ENCODE measurements around the gene SLC26A6. TPM values are rescaled to one million over a fixed set of nuclear protein-coding genes. Genes with fewer than 3 reads are reported as not detected.

The SLC26A6 gene
- total RNA-seq, 1 experiment from 2014 or later = 36.3 TPM

DNA sequence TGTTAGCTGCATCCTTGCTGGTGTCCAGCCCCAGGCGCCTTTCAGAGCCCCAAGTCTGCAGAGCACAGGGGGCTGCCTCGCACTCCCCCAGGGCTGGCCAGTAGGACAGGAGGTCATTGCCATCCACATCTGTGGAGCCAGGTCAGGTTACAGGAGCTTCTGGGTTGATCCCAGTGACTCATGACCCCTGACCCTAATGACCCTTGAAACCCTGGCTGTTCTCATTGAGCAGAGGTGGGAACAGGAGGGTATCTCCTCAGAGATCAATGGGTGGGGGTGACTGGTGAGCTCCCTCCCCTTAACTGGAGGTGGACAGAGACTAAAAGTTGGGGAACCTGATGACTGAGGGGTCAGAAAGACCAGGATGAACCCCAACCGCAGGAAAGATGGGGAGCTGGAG is 6.1 kb upstream of the SLC26A6 start:
- ChIA-PET CTCF (no interaction called here), POLR2A (no interaction called here)
- ATAC-seq (no peak), DNase-seq (ENCODE audit: low read depth, low spot score) (no peak)
- Histone ChIP-seq H3K9me3 (ENCODE audit: control insufficient read depth, insufficient read depth, low read depth, low read length) (no peaks in the 10 kb centered on the region), H3K4me3 (ENCODE audit: low read depth in 2 of 2, low read length in 2 of 2) (no peak overlapping the region), H3K36me3 (ENCODE audit: control insufficient read depth, insufficient read depth, low read length) (no peaks in the 10 kb centered on the region), H3K27ac (ENCODE audit: low read length) (no peak overlapping the region), H3K4me1 (ENCODE audit: control insufficient read depth, insufficient read depth, low read length) (peaks cover 8% of the 10 kb centered on the region), H3K27me3 (ENCODE audit: control insufficient read depth, insufficient read depth, low read length) (no peaks in the 10 kb centered on the region)
- no TSS peak for BruUV-seq (replicated peaks)
- intact Hi-C loops (cut with micrococcal nuclease; ENCODE audit: unreplicated experiment) (no loop called here), in situ Hi-C loops (cut with HindIII; ENCODE audit: low pct_unique_long_range_greater_than_20kb, low sequenced_read_pairs) (no loop called here)
- TF ChIP-seq, protein P1, sequence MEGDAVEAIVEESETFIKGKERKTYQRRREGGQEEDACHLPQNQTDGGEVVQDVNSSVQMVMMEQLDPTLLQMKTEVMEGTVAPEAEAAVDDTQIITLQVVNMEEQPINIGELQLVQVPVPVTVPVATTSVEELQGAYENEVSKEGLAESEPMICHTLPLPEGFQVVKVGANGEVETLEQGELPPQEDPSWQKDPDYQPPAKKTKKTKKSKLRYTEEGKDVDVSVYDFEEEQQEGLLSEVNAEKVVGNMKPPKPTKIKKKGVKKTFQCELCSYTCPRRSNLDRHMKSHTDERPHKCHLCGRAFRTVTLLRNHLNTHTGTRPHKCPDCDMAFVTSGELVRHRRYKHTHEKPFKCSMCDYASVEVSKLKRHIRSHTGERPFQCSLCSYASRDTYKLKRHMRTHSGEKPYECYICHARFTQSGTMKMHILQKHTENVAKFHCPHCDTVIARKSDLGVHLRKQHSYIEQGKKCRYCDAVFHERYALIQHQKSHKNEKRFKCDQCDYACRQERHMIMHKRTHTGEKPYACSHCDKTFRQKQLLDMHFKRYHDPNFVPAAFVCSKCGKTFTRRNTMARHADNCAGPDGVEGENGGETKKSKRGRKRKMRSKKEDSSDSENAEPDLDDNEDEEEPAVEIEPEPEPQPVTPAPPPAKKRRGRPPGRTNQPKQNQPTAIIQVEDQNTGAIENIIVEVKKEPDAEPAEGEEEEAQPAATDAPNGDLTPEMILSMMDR (IDR thresholded peaks at IDR 0.05) = no peak
- TF ChIP-seq REST (IDR thresholded peaks at IDR 0.05; ENCODE audit: insufficient read depth in 1 of 2, low read depth in 2 of 2, low read length in 1 of 2) (no peak), POLR2AphosphoS5 (IDR thresholded peaks at IDR 0.05; ENCODE audit: low read depth, low read length) (no peak), SIN3A (IDR thresholded peaks at IDR 0.05; ENCODE audit: borderline replicate concordance, insufficient read depth, low read depth, low read length) (no peak), TCF7L2 (IDR thresholded peaks at IDR 0.05; ENCODE audit: low read depth, low read length) (no peak)

DNA sequence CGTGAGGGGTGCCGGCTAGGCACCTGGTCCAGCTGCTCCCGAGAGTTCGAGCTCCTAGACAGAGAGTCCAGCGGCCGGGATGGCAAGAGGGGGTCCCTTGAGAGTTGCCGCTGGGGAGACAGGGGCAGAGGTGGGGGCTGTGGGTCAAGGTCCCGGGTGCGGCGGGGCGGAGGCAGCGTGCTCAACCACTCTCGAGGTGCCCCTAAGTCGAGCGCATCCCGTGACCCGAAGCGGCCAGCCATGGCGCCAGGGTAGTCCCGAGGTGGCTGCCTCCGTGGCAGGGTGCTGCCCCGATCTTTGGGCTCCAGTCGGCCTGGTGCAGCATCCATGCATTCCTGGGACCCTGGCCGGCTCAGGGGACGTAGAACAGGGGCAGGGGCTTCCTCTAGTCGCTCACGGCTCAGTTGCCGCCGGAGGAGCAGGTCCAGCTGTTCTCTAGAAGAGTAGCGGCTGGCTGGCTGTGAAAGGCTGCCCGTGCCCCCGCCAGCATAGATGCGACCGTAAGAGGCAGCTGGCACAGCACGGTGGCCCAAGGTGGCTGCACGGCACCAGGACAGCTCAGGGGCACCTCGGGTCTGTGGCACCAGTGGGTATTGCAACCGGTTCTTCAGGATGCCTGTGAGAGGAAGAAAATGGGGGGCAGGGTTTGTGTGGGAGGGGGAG is 4.8 kb upstream of the SLC26A6 start:
- Histone ChIP-seq H3K4me1 (ENCODE audit: control insufficient read depth, insufficient read depth, low read length) (peaks cover 12% of the 10 kb centered on the region), H3K27me3 (ENCODE audit: control insufficient read depth, insufficient read depth, low read length) (no peaks in the 10 kb centered on the region), H3K9me3 (ENCODE audit: control insufficient read depth, insufficient read depth, low read depth, low read length) (no peaks in the 10 kb centered on the region), H3K27ac (ENCODE audit: low read length) (no peak overlapping the region), H3K36me3 (ENCODE audit: control insufficient read depth, insufficient read depth, low read length) (no peaks in the 10 kb centered on the region), H3K4me3 (ENCODE audit: low read depth in 2 of 2, low read length in 2 of 2) (no peak overlapping the region)
- no TSS peak for BruUV-seq (replicated peaks)
- ChIA-PET CTCF (no interaction called here), POLR2A (no interaction called here)
- TF ChIP-seq POLR2AphosphoS5 (IDR thresholded peaks at IDR 0.05; ENCODE audit: low read depth, low read length) = no peak
- no peak for TF ChIP-seq REST (IDR thresholded peaks at IDR 0.05; ENCODE audit: insufficient read depth in 1 of 2, low read depth in 2 of 2, low read length in 1 of 2)
- TF ChIP-seq, protein P1 (IDR thresholded peaks at IDR 0.05) = no peak
- no peak for TF ChIP-seq SIN3A (IDR thresholded peaks at IDR 0.05; ENCODE audit: borderline replicate concordance, insufficient read depth, low read depth, low read length)
- no peak for TF ChIP-seq TCF7L2 (IDR thresholded peaks at IDR 0.05; ENCODE audit: low read depth, low read length)
- intact Hi-C loops (cut with micrococcal nuclease; ENCODE audit: unreplicated experiment) = no loop called here
- DNase-seq (ENCODE audit: low read depth, low spot score) (no peak), ATAC-seq (no peak)
- in situ Hi-C loops (cut with HindIII; ENCODE audit: low pct_unique_long_range_greater_than_20kb, low sequenced_read_pairs) = no loop called here
